Body of pancreas (tissue), 4 donors: ENCODE measurements around the gene AJAP1.

ENCODE experiments used
- CTCF ChIP-seq, 7 experiments: fragments of 450-650 bp in 4 of 7; fragments of 200-600 bp in 3 of 7; sonication (generic) in 3 of 7; IDR thresholded peaks; one replicate each; pipeline ENCODE4 v1.5.1; 2016 to 2019; ENCODE audit warnings: antibody characterized with exemption in 7 of 7
- POLR2A ChIP-seq, 3 donors: fragments of 450-650 bp; IDR thresholded peaks; one replicate each; pipeline ENCODE4 v1.6.1; 2016; ENCODE audit warnings: antibody characterized with exemption in 3 of 3, mild to moderate bottlenecking in 2 of 3

DNA sequence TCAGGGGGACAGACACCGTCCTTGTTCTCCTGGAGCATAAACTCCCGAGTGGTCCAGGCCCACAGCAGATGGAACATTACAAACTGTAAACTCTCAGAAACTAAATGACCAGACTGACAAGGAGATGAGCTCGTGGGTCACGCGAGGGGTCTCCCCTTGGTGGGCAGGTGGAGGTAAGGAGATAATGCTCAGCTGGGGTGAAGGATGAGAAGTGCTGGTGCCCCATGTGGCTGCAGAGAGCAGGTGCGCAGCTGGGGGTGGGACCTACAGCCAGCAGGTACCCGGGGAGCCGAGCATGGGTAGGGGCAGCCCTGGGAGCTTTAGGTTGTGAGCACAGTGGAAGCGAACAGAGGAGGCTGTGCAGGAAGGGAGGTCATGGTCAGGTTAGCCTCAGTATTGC lies 40.1 kb downstream of the AJAP1 start:
- TF ChIP-seq CTCF (IDR thresholded peaks at IDR 0.05) (no peak), POLR2A (IDR thresholded peaks at IDR 0.05) (no peak)
